Retina (tissue), 1 donor: Measurements from ENCODE around the gene TEX50.
"Not testable (repeated sequence)": the region's sequence is repeated elsewhere in the genome, so short reads cannot be mapped to it uniquely, and the experiment has no call there.

Source experiments
- DNase-seq: peaks from one replicate; pipeline ENCODE4 v3.0.0-alpha.2; 2016

The TEX50 gene

GRCh38 chr1:173635116-173635515, at the start of gene TEX50:
TSS of gene TEX50 (plus strand) at chr1:173635338. CDS start at chr1:173635522, 184 bp downstream.
- no peak for DNase-seq

DNA sequence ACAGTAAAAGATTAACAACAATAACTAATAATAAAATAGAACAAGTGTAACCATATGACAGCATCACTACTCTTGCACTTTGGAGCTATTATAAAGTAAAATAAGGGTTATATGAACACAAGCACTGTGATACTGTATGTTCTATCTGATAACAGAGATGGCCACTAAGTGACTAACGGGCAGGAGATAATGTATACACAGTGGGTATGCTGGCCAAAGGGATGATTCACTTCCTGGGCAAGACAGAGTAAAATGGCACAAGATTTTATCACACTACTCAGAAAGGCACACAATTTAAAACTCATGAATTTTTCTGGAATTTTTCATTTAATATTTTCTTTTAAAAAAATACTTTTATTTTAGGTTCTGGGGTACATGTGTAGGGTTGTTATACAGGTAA, 44.6 kb upstream of the TEX50 start:
- no peak for DNase-seq

GRCh38 chr1:173591138-173591537, 44.0 kb upstream of the TEX50 start:
- not testable (repeated sequence) for DNase-seq

DNA sequence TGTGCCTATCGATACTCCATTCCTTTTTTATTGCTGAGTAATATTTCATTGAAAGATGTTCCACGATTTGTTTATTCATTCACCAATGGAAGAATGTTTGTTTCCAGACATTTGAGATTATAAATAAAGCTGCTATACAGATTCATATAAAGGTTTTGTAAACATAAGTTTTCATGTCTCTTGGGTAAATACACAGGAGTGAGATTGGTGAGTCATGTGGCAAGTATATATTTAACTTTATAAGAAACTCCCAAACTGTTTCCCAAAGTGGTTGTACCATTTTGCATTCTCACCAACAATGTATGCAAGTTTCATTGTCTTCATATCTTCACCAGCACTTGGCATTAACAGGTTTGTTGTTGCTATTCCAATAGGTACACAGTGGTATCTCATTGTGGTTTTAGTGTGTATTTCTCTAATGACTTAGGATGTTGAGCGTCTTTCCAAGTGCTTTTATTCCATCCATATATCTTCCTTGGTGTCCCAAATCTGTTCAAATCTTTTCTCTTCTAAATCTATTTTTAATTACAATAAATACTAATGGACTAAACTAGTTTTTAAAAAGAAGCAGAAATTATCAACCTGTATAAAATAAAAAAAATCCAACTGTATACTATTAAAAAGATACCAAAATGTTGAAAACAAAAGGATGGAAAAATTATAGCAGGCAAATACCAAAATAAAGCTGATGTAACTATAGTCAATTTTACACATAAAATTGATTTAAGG, 38.9 kb upstream of the TEX50 start:
- DNase-seq: no peak

DNA sequence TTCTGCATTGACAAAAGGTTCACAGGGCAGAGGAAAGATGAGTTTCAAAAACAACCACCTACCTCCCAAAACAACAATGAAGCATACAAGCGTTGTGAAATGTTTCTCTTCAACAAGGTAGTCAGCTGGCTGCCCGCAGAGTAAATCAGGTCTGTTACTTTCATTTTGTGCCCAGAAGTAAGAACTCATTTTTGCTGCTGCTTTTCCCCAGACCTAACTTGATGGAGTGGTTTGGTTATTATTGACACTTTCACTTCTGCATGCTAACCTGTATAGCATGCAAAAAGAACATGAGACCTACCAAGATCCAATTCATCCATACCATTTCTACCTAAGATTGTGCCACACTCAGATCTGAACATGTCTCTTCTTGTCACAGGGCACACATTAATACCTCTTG, 33.5 kb upstream of the TEX50 start:
- DNase-seq: no peak

GRCh38 chr1:173603056-173603591, 32.0 kb upstream of the TEX50 start, which contains the start of gene SLC9C2:
TSS of gene SLC9C2 (minus strand) at chr1:173603072. CDS start at chr1:173601776, 1,296 bp downstream.
- no peak for DNase-seq

DNA sequence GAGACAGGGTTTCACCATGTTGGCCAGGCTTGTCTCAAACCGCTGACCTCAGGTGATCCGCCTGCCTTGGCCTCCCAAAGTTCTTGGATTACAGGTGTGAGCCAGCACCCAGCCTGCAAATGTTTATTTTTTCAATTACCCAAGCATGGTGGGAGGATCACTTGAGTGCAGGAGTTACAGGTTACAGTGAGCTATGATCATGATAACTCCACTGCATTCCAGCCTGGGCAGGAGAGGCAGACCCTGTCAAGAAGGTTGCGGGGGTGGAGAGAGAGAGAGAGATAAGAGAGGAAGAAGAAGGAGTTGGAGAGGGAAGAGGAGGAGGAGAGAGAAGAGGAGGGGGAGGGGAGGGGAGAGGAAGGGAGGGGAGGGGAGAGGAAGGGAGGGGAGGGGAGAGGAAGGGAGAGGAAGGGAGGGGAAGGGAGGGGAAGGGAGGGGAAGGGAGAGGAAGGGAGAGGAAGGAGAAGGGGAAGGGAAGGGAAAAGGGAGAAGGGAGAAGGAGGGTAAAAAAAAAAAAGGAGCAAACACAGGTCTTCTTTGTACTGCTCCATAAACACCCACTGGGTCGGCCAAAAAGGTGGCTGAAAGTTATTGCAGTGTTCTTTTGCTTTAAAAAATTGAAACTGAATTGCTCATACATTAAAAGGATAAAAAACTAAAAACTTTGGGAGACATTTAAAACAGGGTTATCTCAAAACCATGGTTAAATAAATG, 26.5 kb upstream of the TEX50 start:
- DNase-seq: no peak

- DNase-seq: not testable (repeated sequence)
Measured at GRCh38 chr1:173613086-173613485, 22.1 kb upstream of the TEX50 start.

- no peak for DNase-seq
Measured at GRCh38 chr1:173616859-173617258, 18.3 kb upstream of the TEX50 start.

GRCh38 chr1:173627269-173627668, 7.9 kb upstream of the TEX50 start:
- no peak for DNase-seq

DNA sequence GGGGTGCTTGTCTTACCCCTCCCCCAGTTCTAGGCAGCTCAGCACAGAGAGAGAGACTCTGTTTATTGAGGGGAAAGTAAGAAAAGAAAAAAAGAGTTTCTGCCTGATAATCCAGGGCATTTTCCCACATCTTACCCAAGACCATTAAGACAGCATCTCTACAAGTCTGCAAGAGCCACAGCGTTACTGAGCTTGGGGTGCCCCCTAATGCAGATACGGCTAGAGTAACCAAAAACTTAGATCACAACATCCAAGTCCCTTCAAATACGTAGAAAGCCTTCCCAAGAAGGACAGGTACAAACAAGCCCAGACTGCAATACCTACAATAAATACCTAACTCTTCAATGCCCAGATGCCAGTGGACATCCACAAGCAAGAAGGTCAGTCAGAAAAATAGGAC, 6.2 kb upstream of the TEX50 start:
- DNase-seq: no peak

- not testable (repeated sequence) for DNase-seq
Measured at GRCh38 chr1:173637236-173638042, 2.3 kb downstream of the TEX50 start.

DNA sequence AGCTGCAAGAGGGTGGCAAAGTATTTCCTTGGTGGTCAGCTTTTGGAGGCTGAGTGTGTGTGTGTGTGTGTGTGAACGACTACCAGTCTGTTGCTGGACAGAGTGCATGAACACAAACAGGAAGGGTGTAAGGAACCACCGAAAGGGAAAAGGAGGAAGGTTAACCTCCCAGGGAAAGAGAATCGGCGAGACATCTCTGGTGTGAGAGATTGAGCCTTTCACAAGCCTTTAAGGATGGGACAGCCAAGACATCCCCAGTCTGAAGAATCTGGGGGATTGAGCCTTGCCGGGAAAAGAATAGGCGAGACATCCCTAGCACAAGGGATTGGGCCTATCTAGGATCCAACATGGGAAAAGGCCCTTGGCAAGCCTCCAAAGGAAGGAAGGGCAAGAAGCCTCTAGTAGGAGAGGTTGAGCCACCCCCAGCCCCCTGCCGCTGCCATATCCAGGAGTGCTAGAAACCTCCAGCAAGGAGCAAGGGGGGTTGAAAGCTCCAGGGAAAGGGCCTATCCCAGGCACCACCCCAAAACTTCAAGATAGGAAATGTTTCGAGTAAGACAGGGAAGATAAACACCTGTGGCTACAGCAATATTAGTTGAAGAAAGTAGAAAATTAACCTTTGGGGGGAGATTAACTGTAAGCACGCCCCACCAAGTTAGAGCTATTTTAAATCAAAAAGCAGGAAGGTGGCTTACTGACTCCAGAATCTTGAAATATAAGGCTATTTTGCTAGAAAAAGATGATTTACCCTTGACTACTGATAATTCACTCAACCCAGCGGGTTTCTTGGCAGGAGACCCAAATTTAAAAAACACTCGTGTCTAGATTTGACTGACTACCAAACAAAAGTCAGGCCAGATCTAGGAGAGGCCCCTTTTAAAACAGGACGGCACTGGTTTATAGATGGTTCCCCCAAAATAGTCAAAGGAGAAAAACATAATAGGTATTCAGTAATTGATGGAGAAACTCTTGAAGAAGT, 3.2 kb downstream of the TEX50 start:
- DNase-seq: no peak

DNA sequence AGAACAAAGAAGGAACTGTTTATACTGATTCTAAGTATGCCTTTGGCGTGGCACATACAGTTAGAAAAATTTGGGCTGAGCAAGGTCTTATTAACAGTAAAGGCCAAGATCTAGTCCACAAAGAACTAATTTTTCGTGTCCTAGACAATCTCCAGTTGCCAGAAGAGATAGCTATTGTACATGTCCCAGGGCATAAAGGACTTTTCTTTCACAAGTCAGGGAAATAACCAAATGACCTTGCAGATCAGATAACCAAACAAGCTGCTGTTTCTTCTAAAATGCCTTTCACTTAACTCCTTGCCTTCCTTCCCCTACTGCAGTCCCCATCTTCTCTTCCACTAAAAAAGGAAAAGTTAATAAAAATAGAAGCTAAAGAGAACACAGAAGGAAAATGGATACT, 4.0 kb downstream of the TEX50 start:
- DNase-seq: no peak

- not testable (repeated sequence) for DNase-seq
Measured at GRCh38 chr1:173642450-173643139, 7.5 kb downstream of the TEX50 start.

GRCh38 chr1:173646656-173647055, 11.5 kb downstream of the TEX50 start:
- DNase-seq: no peak

DNA sequence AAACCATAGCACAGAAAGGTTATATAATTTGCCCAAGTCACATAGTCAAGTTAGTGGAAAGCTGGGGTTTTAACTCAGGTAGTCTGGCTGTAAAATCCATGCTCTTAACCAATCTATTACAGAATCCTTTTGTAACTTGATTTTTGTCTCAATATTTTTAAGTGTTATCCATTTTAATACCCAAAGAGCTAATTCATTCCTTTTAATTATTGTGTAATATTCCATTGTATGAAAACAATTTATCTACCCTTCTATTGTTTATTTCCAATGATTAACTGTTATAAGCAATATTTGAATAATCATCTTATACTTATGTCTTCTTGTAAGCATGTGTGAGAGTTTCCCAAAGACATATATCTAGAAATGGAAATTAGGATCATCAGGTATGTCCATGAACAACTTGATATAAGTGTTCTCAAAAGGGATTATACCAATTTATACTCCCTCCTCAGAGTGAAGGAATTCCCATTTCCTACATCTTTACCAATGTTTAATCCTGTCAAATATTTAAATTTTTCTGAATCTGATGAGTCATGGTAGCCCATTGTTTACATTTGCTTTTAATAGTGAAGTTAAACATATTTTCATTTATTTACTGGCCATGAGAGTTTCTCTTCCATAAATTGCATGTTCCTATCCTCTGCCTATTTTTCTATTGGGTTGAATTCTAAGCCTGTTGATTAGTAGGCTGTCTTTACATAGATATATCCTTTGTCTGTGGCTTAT, 13.9 kb downstream of the TEX50 start:
- DNase-seq: no peak

- no peak for DNase-seq
Measured at GRCh38 chr1:173660306-173660705, 25.2 kb downstream of the TEX50 start.

GRCh38 chr1:173661271-173661670, 26.1 kb downstream of the TEX50 start:
- DNase-seq: no peak

DNA sequence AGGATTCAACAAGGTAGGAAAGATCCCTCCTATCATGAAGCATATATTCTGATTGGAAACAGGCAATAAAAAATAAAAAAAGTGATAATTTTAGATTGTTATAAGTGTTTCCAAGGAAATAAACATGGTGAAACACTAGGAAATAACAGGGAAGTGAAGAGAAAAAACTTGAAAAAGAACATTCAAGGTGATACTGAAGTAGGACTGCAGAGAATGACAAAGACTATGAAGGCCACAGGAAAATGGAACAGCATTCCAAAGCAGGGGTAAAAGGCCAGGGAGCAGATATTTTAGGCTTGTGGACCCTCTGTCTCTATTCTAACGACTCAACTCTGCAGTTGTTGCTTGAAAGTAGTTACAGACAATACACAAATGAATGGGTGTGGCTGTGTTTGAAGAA, 26.6 kb downstream of the TEX50 start:
- no peak for DNase-seq

GRCh38 chr1:173663159-173663558, 28.0 kb downstream of the TEX50 start:
- DNase-seq: no peak
